TTC549 (cell line): ENCODE measurements around the gene CHPF2.

Experiments
- FAIRE-seq: peaks from 2 replicates; lab custom pipeline; 2012; peaks lifted over from hg19 to GRCh38; lab: Jason Lieb, UNC

The CHPF2 gene

GRCh38 chr7:151204383-151205032 is 27.8 kb upstream of the CHPF2 start:
- no peak for FAIRE-seq

DNA sequence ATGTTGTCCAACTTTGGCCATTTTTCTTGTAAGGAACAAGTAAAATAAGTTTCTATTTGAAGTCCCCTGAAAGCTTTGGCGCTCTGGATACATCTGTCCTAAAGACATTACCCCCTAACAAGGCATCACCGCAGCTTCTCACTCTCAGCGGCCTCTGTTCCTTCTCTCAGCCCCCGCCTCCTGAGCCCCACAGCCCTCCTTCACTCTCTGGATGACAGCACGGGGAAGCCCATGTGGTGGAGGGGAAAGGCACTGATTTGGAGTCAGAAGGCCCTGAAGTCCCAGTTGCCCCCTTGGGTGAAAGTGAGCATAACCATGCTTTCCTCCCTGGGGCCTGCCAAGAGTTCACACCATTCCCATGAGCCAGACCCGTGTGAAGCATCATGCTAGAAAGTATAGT is 26.6 kb upstream of the CHPF2 start:
- FAIRE-seq: no peak

DNA sequence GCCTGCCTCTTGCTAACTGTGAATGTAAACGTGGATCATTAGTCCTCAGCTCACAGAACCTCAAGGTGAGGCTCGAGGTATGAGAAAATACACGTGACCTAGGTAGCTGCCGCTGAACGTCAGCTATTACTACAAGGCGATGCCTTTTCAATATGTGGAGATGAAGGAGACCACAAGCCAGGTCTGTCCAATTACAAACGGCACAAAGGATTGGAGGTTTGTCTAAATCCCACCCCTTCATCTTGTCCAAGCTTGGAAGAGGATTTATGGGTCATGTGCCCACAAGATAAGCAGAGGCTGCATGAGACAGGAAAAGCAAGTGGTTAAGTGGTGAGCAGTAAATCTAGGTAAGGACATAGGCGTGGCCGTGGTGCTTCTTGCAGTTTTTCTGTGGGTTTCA is 25.4 kb upstream of the CHPF2 start:
- no peak for FAIRE-seq

DNA sequence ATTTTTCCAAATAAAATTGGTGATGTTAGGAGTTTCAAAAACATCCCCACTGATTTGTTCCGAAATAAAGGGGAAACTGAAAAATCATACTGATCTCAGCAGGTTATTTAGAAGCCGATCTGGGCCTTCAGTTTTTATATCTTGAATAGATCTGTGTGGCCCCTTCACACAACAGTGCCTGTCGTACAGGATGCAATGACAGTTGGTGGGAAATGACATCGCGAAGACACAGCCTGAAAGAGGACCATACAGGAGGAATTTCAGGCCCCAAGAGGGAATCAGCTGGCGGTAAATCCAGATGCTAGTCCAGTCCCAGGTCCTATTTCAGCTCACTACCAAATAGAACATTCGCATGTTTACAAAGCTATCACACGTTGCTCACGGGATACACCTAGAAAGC is 25.0 kb upstream of the CHPF2 start:
- no peak for FAIRE-seq

DNA sequence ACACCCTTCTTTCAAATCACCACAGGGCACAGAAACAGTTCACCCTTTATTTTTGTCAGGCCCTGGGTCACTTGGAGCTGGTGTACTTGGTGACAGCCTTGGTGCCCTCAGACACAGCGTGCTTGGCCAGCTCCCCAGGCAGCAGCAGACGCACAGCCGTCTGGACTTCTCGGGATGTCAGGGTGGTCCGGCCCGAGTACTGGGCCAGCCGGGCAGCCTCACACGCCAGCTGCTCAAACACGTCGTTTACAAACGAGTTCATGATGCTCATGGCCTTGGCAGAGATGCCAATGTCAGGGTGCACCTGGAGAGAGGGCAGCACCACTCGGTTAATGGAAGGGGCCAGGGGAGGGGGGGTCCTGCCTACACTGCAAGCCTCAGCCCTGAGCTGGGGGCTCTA is 24.5 kb upstream of the CHPF2 start:
- FAIRE-seq: no peak

DNA sequence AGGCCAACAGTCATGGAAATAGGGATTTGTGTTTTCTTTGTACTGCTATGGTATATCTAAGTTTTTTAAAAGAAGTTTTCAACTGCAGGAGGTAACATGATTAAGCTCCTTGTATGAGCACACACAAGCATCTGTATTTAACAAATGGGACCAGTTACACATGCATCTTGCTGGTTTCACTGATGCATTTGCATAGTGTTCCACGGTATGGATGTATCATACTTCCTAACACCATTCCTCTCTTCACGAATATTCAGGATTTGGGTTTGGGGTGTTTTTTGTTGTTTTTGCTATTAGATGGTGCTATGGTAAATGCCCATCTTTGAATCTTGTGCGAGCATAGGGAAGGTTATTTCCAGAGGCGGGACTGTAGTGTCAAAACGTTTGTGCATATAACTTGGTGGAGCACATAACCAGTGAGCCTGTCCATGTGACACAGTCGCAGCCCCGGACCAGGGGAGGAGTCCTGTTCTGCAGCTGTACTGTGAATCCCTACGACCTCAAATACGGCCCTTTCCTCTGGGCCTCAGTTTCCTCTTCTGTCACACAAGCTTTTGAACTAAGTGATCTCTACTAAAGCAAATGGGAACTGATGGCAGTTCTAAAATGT is 23.9 kb upstream of the CHPF2 start:
- FAIRE-seq: no peak

DNA sequence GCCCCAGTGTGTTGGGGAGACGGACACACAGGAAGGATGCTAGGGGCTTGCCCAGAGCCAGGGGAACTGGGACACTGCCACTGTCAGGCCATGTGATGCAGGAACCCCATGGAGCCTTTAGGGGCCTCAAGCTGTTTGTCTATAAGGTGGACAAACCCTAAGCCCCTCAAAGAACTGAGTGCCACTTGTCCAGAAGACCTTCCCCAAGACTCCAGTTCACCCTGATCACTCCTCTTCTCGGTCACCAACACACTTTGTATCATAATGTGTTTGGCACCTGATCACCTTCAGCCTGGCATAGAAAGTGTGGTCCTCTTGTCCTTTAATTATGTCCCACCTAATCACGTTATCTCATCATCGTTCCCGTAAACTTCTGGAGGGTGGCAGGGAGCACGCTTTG is 22.7 kb upstream of the CHPF2 start:
- no peak for FAIRE-seq

DNA sequence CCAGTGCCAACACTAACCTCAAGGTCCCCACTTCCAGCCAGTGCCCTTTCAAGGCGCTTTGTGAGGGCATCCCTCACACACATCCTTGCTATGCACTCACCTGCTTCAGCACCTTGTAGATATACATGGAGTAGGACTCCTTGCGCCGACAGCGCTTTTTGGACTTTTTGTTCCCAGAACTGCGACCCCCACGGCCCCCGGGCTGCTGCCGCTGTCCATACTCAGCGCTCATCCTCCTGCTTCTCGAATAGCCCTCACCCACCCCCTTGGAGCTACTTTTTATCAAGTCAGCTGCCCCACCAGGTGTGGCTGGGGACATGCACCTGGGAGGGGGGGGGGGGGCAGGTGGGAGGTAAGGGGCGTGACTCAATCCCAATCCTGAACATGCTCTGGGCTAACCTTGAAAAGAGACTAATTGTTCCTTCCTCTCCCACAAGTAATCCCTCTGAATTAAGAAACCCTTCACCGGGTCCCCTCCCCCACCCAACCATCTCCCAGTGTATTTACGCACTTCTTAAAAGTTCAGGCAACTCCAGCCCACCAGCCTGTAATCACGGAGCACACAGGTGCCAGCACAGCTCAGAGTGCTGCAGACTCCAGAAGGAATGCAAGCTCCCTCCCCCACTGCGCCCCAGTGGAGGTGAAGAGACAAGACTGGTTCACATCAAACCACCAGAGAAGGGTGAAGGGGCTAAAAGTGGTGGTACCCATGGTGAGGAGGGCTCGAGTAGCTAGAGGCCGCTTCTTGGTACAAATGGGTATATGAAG is 22.0 kb upstream of the CHPF2 start, which contains the start of gene H2BK1:
TSS of gene H2BK1 (minus strand) at position 402 of the 768 bp plus-strand sequence. CDS start at position 232, 170 bp downstream.
- FAIRE-seq: no peak

GRCh38 chr7:151211155-151211772 is 21.0 kb upstream of the CHPF2 start:
- no peak for FAIRE-seq

- FAIRE-seq: no peak
Measured at GRCh38 chr7:151212626-151213025, 19.7 kb upstream of the CHPF2 start.

- FAIRE-seq: no peak
Measured at GRCh38 chr7:151213826-151214225, 18.5 kb upstream of the CHPF2 start.

DNA sequence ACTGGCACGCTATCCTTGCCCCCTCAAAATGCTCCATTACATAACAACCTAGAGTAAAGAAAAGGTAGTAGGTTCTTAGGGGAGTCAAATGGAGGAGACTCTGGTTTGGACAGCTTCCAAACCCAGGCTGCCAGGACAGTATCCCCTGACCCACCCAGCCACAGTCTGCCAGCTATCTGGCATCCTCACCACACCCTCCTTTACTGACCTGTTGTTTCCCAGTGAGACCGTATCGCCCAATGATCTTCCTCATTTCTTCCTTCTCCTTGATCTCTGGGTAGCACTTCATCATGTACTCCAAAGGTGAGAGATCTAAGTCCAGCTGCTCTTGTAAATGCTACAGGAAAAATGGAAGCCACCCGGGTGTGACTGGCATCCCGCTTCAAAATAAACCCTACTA is 16.9 kb upstream of the CHPF2 start:
- no peak for FAIRE-seq

DNA sequence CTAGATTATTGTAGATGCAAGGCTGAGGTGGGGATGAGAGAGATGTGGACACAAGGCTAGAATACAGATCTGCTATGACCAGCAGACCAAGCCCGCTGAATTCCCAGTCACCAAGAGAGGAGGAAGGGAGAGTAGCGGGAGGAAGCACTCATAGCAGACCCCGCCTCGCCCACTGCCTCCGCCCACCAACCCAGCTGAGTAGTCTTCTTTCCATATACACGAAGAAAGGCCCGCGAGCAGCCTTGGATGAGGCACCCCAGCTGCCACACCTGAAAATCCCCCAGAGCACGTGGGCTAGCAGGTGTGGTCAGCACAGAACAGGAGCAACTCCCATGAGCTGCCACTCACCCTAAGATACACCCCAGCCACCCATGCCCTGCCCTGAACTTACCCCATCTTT is 14.1 kb upstream of the CHPF2 start:
- FAIRE-seq: no peak

GRCh38 chr7:151223728-151224127 is 8.6 kb upstream of the CHPF2 start:
- no peak for FAIRE-seq

- no peak for FAIRE-seq
Measured at GRCh38 chr7:151225948-151226510, 6.3 kb upstream of the CHPF2 start.

DNA sequence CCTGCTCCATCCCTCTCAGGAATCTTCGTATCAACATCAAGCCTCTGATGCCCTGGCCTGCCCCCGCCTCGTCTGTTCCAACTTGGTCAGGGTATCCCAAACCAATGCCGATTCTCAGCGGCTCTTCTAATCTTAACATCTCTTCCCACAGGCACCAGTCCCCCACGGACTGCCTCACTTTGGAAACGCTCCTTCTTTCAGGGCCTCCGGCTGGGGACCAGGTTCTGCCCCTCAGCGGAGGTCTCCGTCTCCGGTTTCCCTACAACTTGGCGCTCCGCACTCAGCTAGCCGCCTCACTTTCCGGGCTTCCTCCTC is 5.8 kb upstream of the CHPF2 start:
- FAIRE-seq: no peak

GRCh38 chr7:151226875-151227782 is 5.2 kb upstream of the CHPF2 start, which contains the start of gene ABCF2:
Gene ABCF2 (minus strand): TSS chr7:151227205. CDS start chr7:151226458, 747 bp downstream.
- peak; percentile 87 for FAIRE-seq

- FAIRE-seq: no peak
Measured at GRCh38 chr7:151228024-151228866, 4.0 kb upstream of the CHPF2 start.

GRCh38 chr7:151229249-151229648 is 3.0 kb upstream of the CHPF2 start:
- no peak for FAIRE-seq

- no peak for FAIRE-seq
Measured at GRCh38 chr7:151231080-151231479, 1.2 kb upstream of the CHPF2 start.
